Activated CD8-positive, alpha-beta memory T cell treated with anti-CD3 and anti-CD28 coated beads, Interleukin-2, amount 50 U/mL, for 48 hours (primary cell): ENCODE results near the gene IGFBP4.

Experiments used
- DNase-seq: peaks from one replicate; pipeline ENCODE4 v3.0.0-alpha.2; 2020

Gene IGFBP4

DNA sequence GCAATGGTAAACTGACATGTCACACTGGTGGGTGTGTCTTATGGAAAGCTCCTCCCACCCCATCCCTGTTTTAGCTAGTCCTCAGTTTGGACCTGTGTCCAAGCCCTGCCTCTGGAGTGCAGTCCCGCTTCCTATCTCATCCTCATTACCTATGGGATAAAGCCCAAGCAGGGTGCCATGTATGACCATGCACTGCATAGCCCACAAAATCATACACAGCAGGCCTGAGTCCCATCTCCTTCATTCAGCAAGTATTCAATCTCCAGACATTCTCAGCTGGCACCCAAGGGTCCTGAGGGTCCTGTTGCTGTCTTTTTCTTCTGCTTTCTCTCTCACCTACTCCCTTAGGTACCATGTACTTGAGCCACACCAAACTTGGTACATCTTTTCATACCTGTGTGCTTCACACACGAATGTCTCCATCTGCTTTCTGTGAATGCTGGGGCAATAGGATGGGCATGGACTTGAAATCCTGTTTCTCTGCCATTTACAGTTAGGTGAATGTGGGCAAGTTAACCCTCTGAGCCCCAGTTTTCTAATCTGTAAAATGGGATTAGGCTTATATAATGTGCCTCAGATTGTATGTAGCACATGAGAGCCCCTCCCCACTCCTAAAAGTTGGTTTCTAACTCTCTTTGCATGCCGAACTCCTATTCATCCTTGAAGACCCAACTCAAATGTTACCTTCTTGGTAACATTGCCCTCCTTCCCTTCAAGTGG, 29.6 kb downstream of the IGFBP4 start:
- no peak for DNase-seq

GRCh38 chr17:40473573-40474365, 30.5 kb downstream of the IGFBP4 start:
- no peak for DNase-seq

DNA sequence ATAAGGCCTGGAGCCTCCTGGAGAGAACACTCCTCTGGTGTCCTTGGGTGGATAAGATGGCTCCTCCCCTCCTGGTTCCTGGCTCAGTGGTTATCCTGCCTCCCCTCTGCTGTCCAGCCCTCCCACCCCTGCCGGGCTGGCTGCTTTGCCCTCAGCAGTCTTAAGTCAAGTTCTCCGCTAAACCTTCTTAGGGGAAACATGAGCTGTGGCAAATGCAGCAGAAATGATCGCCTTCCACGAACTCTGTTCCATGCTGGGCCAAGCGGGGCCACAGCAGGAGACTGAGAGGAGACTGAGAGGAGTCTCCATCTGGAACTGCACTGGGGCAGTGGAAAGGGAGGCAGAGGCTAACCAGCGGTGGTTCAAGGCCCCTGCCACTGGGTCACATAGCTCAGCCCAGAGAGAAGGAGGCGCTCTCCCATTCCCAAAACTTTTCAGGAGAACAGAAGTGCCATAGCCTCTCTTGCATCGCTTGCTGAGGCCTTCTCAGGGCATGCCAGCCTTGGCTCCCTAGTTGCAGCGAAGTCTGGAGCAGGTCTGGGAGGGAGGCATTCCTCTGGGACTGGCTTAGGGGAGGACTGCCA, 31.3 kb downstream of the IGFBP4 start:
- DNase-seq, result no peak

DNA sequence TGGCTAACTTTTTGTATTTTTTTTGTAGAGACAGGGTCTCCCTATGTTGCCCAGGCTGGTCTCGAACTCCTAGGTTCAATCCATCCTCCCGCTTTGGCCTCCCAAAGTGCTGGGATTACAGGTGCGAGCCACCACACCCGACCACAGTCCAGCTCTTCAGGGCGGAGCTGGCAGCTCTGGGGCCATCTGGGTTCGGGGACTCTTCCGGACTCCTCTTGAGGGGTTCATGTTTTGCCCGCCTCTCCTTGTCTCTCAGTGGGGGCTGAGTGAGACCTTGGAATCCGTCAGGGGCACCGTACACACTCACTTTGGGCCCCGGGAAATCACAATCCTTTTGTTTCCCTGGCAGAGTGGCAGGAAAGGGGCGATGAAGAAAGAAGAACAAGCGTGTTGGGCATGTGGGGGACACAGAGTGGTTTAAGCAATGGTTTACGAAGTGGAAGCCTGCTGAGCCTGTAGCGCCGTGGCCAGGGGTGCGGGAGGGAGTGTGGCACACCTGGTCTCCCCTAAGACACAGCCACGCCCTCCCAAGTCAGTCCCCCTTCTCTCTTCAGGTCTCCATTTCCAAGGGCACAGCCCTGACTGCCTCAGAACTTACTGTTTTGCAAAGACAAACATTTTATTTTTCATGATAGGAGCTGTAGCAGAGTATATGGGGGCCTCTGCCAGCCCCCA, 32.1 kb downstream of the IGFBP4 start:
- DNase-seq, result no peak

DNA sequence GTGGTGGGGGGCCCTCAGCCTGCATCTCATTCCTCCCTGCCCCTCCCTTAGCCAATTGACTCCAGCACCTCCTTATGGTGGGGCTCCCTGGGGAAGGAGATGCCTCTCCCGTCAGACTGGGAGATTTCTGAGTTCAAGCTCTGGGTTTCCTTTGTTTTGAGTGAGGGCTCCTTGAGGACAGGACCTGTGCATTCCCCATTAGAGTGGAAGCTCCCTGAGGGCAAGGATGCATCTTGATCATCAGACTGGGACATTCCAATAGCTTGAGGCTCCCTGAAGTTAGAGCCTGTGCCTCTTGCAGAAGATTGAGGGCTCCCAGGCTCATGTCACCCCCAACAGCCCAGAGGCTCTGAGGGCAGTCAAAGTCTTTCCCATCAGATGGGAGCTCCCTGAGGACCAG, 34.5 kb downstream of the IGFBP4 start:
- DNase-seq, result no peak

DNA sequence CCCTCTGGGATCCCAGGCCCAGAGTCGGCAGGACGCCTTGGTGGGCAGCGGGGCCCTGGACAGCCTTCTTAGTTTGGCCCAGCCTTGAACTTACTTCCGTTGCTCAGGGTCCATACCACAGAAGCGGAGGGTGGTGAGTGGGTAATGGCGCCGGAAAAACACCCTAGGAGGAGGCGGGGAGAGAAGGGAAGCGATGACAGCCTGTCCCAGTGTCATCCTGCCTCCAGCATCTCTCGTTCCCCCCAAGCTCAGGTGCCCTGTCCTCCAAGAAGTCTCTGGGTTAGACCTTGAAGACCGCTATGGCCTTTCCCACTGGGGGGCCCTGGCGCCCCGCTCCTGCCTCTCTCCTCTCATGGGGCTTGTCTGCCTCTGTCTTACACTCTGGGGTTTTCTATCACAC, 35.2 kb downstream of the IGFBP4 start:
- DNase-seq, result no peak

DNA sequence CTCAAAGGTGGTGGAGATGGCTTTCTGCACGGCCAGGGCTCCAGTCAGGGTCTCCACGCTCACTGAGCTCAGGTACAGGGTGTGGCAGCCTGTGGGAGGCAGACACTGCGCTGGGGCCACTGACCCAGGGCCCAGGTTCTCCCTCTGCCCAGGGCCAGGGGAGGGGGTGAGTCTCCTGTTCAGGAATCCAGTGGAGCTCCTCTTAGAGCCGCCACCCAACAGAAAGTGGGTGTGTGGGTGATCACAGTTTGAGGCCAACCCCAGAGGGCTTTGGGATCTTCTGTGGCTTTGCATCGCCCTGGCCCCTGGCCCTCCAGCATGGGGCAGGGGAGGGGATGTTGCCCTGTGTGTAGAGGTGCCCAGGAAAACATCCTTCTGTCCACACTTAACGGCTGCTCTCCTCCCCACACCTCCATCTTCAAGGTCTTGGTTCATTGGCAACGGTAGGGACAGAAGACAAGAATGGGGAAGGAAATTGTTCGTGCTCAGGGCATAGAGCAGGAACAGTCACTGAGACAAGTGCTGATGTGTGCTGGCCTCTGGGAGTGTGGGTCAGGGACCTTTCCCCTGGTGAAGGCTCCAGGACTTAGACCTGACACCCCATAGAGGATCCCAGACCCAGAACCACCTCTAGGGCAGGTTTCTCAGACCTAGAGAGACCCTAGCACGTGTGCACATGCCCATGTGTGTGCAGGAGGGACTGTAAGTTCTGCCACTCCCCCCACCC, 36.7 kb downstream of the IGFBP4 start:
- DNase-seq, result no peak

- peak; percentile 90 for DNase-seq
These were observed 37.3 kb downstream of the IGFBP4 start for GRCh38 chr17:40480501-40481003.

GRCh38 chr17:40481106-40481505, 37.9 kb downstream of the IGFBP4 start:
- DNase-seq, result no peak

GRCh38 chr17:40482722-40483121, 39.5 kb downstream of the IGFBP4 start:
- no peak for DNase-seq

DNA sequence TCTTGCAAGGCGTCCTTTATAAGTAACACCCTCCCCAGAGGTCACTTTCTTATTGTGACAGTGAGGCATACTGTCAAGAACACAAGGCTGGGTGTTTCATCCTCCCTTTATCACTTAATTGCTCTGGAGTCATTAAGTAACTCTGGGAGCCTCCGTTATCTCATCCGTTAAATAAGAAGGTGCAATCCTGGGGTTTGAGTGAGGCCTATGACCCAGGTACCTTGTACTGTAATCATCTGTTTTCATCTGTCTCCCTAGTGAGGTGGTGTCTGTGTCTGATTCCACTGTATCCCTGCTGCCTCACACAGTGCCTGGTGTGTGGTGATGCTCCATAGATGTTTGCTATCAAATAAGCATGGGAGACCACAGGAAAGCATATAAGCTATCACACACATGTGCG, 40.4 kb downstream of the IGFBP4 start:
- DNase-seq, result no peak

DNA sequence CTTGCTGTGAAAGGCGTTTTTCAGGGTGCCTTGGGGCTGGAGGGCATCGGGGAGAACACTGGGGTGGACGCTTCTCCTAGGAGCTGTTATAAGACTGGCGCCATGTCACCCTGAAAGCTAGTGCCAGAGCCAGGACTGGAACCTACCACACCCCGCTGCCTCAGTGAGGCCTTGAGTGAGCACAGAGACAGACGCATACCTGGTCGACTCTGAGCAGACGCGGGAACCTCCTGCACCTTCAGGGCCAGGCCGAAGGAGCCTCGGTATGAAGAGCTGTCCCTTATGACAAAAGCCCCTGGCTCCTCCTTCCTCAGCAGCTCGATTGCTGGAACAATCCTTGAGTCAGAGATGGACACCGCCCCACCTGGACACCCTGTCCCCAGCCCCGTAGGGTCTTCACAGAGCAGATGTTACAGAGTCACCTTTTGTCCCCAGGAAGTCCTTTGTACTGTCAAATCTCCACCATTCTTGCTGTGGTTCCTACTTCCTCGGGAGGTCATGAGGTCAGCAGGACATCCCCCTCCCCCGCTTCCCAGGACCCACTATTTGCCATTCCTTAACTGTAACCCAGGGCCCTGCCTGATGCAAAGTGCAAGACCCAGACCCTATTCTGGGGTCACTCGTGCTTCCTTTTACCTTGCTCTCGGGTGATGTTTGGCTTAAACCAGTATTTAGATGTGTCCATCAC, 41.2 kb downstream of the IGFBP4 start:
- no peak for DNase-seq

- DNase-seq, result no peak
These were observed 41.8 kb downstream of the IGFBP4 start for GRCh38 chr17:40484973-40485530.

- no peak for DNase-seq
These were observed 42.7 kb downstream of the IGFBP4 start for GRCh38 chr17:40485851-40486521.

- no peak for DNase-seq
These were observed 43.5 kb downstream of the IGFBP4 start for GRCh38 chr17:40486522-40487370.

- DNase-seq, result no peak
These were observed 44.2 kb downstream of the IGFBP4 start for GRCh38 chr17:40487371-40488020.

DNA sequence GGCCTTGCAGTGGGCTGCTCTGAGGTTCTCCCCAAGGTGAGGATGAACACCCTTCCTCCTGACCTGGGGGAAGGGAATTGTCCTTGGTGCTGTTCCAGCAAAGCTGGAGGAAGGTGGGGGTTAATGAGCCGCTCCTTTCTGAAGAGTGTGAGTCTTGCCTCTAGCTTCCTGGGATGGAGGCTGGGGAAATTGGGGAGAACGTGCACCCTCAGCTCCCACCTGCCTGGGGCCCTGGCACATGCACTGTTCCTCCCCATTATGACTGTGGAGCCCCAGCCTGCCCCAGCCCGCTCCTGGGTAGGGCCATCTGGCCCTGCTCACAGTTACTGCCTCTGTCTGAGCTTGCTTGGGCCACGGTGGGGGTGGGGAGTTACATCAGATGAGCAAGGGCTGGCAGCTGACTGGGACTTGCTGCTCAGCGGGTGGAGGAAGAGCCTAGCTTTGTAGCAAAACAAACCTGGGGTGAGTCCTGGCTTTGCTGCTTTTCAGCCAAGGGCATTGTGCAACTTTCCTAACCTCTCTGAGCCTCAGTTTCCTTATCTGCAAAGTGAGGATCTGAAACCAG, 47.1 kb downstream of the IGFBP4 start:
- no peak for DNase-seq

DNA sequence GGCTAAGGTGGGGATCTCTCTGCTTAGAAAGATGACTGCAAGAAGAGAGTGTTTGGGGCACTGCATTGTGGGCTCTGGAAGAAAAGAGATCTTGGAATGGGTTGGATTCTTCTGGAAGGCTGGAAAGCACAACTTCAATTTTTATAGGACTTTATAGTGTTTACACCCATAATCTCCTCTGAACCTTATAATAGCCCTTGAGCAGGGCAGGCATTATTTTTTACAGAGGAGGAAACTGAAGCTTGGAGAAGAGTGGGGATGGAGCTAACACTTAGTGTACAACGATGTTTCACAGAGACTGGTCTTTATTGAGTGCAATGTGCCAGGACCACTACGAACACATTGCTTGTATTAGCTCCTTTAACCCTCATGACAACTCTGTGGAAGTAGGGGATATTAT, 47.7 kb downstream of the IGFBP4 start:
- no peak for DNase-seq

- DNase-seq, result no peak
These were observed 48.2 kb downstream of the IGFBP4 start for GRCh38 chr17:40491486-40491885.
